ENCODE data around the gene FABP3. TPM values are rescaled to one million over a fixed set of nuclear protein-coding genes. Genes with fewer than 3 reads are reported as not detected.

The FABP3 gene
- total and polyA plus RNA-seq, 2 of the 13 experiments (the other 11 are each of a cell fraction or from before 2014, with no cell fraction given): 0.21 to 0.24 TPM

DNA sequence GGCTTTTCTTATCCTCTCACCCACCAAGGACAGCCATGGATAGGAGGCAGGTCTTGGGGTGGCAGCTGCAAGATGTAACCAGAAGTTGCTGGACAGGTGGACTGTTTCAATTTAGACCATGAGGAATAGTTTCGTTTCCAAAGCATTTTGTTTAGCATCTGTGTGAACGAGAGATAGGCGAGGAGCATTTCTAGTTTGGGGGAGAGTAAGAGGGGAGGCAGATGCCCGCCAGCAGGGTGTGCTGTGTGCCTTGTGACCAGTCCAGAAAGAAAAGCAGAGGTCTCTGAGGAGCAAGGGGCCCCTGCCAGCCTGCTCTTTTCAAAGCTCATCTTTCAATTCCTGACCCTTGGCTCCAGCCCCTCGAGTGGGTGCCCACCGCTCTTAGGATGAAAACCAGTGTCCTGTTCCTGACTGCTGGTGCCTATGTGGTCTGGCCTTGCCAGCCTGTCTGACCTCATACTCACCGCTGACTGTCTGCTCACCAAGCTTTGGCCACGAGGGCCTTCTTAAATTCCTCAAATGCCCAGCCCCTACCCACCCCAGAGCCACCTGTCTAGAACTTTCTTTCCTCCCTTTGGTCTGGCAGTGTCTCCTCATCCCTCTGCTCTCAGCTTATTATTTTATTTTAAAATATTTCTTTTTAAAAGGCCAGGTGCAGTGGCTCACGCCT is 48.6 kb upstream of the FABP3 start (continued):
- TF ChIP-seq, protein P1, sequence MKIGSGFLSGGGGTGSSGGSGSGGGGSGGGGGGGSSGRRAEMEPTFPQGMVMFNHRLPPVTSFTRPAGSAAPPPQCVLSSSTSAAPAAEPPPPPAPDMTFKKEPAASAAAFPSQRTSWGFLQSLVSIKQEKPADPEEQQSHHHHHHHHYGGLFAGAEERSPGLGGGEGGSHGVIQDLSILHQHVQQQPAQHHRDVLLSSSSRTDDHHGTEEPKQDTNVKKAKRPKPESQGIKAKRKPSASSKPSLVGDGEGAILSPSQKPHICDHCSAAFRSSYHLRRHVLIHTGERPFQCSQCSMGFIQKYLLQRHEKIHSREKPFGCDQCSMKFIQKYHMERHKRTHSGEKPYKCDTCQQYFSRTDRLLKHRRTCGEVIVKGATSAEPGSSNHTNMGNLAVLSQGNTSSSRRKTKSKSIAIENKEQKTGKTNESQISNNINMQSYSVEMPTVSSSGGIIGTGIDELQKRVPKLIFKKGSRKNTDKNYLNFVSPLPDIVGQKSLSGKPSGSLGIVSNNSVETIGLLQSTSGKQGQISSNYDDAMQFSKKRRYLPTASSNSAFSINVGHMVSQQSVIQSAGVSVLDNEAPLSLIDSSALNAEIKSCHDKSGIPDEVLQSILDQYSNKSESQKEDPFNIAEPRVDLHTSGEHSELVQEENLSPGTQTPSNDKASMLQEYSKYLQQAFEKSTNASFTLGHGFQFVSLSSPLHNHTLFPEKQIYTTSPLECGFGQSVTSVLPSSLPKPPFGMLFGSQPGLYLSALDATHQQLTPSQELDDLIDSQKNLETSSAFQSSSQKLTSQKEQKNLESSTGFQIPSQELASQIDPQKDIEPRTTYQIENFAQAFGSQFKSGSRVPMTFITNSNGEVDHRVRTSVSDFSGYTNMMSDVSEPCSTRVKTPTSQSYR (CRISPR knock-in tag; IDR thresholded peaks at IDR 0.05; ENCODE audit: borderline replicate concordance): no peak
- TF ChIP-seq ZNF501 (CRISPR knock-in tag; IDR thresholded peaks at IDR 0.05) (0 out of 2 replicates have a peak, but pooled peaks have one; percentile 37), ZNF879 (CRISPR knock-in tag; IDR thresholded peaks at IDR 0.05) (no peak), MXI1 (IDR thresholded peaks at IDR 0.05; ENCODE audit: borderline replicate concordance, low read depth, low read length) (no peak), MYC (CRISPR knock-in tag; IDR thresholded peaks at IDR 0.05; ENCODE audit: borderline replicate concordance) (no peak), SRF (IDR thresholded peaks at IDR 0.05; ENCODE audit: low read depth, low read length) (no peak), PCBP2 (optimal IDR thresholded peaks at IDR 0.05; ENCODE audit: low read depth, low read length, poor library complexity, severe bottlenecking) (no peak), XRCC5 (optimal IDR thresholded peaks at IDR 0.05; ENCODE audit: low read length) (peak; percentile 49), ZNF296 (CRISPR knock-in tag; conservative IDR thresholded peaks at IDR 0.05) (no peak), ZNF484 (CRISPR knock-in tag; IDR thresholded peaks at IDR 0.05; ENCODE audit: borderline replicate concordance, low read depth) (no peak), ZNF382 (CRISPR knock-in tag; IDR thresholded peaks at IDR 0.05; ENCODE audit: borderline replicate concordance) (no peak), NR2F6 (IDR thresholded peaks at IDR 0.05) (no peak), NR2F6 (CRISPR knock-in tag; IDR thresholded peaks at IDR 0.05) (peak; percentile 43; the same call in 1 of the 2 replicates)
- TF ChIP-seq, protein P2, sequence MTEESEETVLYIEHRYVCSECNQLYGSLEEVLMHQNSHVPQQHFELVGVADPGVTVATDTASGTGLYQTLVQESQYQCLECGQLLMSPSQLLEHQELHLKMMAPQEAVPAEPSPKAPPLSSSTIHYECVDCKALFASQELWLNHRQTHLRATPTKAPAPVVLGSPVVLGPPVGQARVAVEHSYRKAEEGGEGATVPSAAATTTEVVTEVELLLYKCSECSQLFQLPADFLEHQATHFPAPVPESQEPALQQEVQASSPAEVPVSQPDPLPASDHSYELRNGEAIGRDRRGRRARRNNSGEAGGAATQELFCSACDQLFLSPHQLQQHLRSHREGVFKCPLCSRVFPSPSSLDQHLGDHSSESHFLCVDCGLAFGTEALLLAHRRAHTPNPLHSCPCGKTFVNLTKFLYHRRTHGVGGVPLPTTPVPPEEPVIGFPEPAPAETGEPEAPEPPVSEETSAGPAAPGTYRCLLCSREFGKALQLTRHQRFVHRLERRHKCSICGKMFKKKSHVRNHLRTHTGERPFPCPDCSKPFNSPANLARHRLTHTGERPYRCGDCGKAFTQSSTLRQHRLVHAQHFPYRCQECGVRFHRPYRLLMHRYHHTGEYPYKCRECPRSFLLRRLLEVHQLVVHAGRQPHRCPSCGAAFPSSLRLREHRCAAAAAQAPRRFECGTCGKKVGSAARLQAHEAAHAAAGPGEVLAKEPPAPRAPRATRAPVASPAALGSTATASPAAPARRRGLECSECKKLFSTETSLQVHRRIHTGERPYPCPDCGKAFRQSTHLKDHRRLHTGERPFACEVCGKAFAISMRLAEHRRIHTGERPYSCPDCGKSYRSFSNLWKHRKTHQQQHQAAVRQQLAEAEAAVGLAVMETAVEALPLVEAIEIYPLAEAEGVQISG (CRISPR knock-in tag; IDR thresholded peaks at IDR 0.05): no peak
- TF ChIP-seq, protein P3, sequence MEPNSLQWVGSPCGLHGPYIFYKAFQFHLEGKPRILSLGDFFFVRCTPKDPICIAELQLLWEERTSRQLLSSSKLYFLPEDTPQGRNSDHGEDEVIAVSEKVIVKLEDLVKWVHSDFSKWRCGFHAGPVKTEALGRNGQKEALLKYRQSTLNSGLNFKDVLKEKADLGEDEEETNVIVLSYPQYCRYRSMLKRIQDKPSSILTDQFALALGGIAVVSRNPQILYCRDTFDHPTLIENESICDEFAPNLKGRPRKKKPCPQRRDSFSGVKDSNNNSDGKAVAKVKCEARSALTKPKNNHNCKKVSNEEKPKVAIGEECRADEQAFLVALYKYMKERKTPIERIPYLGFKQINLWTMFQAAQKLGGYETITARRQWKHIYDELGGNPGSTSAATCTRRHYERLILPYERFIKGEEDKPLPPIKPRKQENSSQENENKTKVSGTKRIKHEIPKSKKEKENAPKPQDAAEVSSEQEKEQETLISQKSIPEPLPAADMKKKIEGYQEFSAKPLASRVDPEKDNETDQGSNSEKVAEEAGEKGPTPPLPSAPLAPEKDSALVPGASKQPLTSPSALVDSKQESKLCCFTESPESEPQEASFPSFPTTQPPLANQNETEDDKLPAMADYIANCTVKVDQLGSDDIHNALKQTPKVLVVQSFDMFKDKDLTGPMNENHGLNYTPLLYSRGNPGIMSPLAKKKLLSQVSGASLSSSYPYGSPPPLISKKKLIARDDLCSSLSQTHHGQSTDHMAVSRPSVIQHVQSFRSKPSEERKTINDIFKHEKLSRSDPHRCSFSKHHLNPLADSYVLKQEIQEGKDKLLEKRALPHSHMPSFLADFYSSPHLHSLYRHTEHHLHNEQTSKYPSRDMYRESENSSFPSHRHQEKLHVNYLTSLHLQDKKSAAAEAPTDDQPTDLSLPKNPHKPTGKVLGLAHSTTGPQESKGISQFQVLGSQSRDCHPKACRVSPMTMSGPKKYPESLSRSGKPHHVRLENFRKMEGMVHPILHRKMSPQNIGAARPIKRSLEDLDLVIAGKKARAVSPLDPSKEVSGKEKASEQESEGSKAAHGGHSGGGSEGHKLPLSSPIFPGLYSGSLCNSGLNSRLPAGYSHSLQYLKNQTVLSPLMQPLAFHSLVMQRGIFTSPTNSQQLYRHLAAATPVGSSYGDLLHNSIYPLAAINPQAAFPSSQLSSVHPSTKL (CRISPR knock-in tag; IDR thresholded peaks at IDR 0.05): 0 out of 2 replicates have a peak, but pooled peaks have one; percentile 18
- TF ChIP-seq, protein P4, sequence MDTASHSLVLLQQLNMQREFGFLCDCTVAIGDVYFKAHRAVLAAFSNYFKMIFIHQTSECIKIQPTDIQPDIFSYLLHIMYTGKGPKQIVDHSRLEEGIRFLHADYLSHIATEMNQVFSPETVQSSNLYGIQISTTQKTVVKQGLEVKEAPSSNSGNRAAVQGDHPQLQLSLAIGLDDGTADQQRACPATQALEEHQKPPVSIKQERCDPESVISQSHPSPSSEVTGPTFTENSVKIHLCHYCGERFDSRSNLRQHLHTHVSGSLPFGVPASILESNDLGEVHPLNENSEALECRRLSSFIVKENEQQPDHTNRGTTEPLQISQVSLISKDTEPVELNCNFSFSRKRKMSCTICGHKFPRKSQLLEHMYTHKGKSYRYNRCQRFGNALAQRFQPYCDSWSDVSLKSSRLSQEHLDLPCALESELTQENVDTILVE (CRISPR knock-in tag; IDR thresholded peaks at IDR 0.05): 0 out of 2 replicates have a peak, but pooled peaks have one; percentile 15
